ENCODE measurements around the gene ICAM3. TPM values are rescaled to one million over a fixed set of nuclear protein-coding genes. Genes with fewer than 3 reads are reported as not detected.
"Not testable (repeated sequence)": the region's sequence is repeated elsewhere in the genome, so short reads cannot be mapped to it uniquely, and the experiment has no call there.

ICAM3 gene, protein sequence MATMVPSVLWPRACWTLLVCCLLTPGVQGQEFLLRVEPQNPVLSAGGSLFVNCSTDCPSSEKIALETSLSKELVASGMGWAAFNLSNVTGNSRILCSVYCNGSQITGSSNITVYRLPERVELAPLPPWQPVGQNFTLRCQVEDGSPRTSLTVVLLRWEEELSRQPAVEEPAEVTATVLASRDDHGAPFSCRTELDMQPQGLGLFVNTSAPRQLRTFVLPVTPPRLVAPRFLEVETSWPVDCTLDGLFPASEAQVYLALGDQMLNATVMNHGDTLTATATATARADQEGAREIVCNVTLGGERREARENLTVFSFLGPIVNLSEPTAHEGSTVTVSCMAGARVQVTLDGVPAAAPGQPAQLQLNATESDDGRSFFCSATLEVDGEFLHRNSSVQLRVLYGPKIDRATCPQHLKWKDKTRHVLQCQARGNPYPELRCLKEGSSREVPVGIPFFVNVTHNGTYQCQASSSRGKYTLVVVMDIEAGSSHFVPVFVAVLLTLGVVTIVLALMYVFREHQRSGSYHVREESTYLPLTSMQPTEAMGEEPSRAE
- polyA plus RNA-seq (ENCODE audit: low read depth in 6 of 6) = 100 to 1,000 TPM; 156 to 235 (median 200) TPM

DNA sequence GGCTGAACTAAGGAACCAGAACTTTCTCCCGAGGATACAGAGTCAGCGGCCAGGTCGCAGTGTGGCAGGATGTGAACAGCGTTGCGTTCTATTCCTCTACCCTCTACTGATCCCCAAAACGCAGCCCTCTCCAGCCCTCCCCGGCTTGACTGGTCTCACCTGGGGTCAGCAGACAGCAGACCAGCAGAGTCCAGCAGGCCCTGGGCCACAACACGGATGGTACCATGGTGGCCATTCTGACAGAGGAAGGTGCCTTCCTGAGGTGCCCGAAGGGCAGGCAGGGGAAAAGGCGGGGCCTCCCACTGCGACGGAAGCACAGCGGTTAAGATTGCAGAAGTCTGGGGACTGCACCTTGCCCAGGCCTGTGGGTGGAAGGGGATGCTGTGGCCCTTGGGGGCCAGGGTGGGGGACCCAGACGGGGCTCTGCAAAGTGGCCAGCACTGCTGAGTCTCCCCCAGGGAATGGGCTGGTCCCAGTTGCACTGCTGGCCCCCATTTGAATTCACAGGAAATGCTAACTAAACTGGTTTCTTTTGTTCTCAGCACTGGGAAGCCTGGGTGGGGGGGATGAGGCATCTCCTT lies at the start of gene ICAM3:
TSS of gene ICAM3 (minus strand) at position 245 of the 581 bp plus-strand sequence. CDS start at position 235, 10 bp downstream.
- Mint-ChIP-seq H3K27ac (peak within 1 kb of the TSS; percentile 80 to 96 (median 93)), H3K36me3 (no peaks in the 10 kb centered on the region), H3K27me3 (no peaks in the 10 kb centered on the region), H3K9me3 (no peaks in the 10 kb centered on the region), H3K4me3 (peak within 1 kb of the TSS; percentile 93 to 99 (median 97)), H3K4me1 (peaks cover 21 to 34% (median 32%) of the 10 kb centered on the region in 3 donors)
- ATAC-seq (ENCODE audit: low read depth in 2 of 2) = peak; percentile 99
- DNase-seq = peak; percentile 71

GRCh38 chr19:10388957-10389356 lies 49.5 kb upstream of the ICAM3 start:
- H3K27me3 Mint-ChIP-seq = no peaks in the 10 kb centered on the region
- peaks cover 4 to 9% (median 7%) of the 10 kb centered on the region in 3 donors for H3K4me1 Mint-ChIP-seq
- H3K4me3 Mint-ChIP-seq = peak overlapping the region in 1 of 8 donors; percentile 32
- DNase-seq (peak; percentile 74), ATAC-seq (ENCODE audit: low read depth in 2 of 2) (peak; percentile 50 to 63)
- H3K36me3 Mint-ChIP-seq = peaks cover 5 to 17% of the 10 kb centered on the region in 2 donors
- H3K27ac Mint-ChIP-seq = peak overlapping the region in 5 of 6 donors; percentile 22 to 89 (median 58)
- no peaks in the 10 kb centered on the region for H3K9me3 Mint-ChIP-seq

- Mint-ChIP-seq H3K4me1 (peaks cover 12 to 19% (median 18%) of the 10 kb centered on the region in 3 donors), H3K9me3 (no peaks in the 10 kb centered on the region), H3K27ac (no peak overlapping the region), H3K36me3 (no peaks in the 10 kb centered on the region), H3K27me3 (no peaks in the 10 kb centered on the region), H3K4me3 (peak overlapping the region in 2 of 8 donors; percentile 34 to 55)
- ATAC-seq (ENCODE audit: low read depth in 2 of 2) = no peak
- DNase-seq = no peak
Measured at GRCh38 chr19:10384580-10384979, 45.2 kb upstream of the ICAM3 start.

DNA sequence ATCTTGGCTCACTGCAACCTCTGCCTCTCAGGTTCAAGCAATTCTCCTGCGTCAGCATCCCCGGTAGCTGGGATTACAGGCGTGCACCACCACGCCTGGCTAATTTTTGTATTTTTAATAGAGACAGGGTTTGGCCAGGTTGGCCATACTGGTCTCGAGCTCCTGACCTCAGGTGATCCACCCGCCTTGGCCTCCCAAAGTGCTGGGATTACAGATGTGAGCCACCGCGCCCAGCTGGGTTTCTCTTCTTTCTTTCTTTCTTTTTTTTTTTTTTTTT lies 43.7 kb upstream of the ICAM3 start:
- ATAC-seq (ENCODE audit: low read depth in 2 of 2); H3K27me3 Mint-ChIP-seq; H3K36me3 Mint-ChIP-seq; DNase-seq; H3K9me3 Mint-ChIP-seq; H3K4me3 Mint-ChIP-seq: not testable (repeated sequence)
- Mint-ChIP-seq H3K27ac (peak overlapping the region in 1 of 6 donors; percentile 59), H3K4me1 (peaks cover 20 to 23% (median 21%) of the 10 kb centered on the region in 3 donors)

DNA sequence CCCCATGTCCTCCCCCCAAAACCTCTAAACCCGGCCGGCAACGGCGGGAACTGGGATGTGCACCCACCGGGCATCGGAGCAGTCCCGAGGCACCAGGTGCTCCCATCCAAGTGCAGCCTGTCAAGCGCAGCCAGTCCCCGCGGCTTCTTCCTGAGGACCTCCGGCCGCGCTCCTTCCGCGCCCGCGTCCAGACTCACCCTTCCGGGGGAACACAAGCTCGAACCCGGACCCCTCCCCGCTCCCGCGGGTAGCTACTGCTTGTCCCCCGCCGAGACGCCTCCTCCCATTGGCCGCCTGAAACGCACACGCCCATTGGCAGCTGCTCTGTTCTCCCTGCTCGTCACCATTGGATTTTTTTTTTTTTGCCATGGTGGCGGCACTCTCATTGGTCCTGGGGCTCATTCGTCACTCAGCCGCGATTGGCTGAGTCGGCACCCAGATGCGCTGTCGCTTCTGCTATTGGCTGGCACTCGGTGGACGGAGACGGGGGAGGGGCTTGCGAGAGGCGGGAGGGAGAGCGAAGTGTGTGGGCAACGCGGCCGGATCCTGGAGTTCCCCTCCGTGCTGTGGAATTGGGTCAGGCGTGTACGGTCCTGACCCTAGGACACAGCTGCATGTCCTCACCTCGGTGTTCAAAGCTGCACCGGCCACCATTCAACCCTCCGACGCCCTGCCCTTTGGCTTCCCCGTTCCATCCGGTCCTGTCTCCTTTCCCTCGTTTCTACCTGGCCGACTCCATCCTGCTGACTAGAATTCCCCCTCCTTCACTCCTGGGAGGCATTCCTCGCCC lies 41.1 kb upstream of the ICAM3 start, which contains the start of gene TYK2:
TSS of gene TYK2 (minus strand) at position 260 of the 790 bp plus-strand sequence. CDS start 2,166 bp downstream, outside the sequence.
- peaks cover 0 to 8% of the 10 kb centered on the region in 2 donors for H3K36me3 Mint-ChIP-seq
- DNase-seq (peak; percentile 96), ATAC-seq (ENCODE audit: low read depth in 2 of 2) (peak; percentile 97)
- H3K4me3 Mint-ChIP-seq = peak within 1 kb of the TSS; percentile 86 to 99 (median 96)
- no peaks in the 10 kb centered on the region for H3K27me3 Mint-ChIP-seq
- H3K9me3 Mint-ChIP-seq = no peaks in the 10 kb centered on the region
- H3K4me1 Mint-ChIP-seq = peaks cover 23 to 27% (median 23%) of the 10 kb centered on the region in 3 donors
- peak within 1 kb of the TSS; percentile 78 to 99 (median 96) for H3K27ac Mint-ChIP-seq

DNA sequence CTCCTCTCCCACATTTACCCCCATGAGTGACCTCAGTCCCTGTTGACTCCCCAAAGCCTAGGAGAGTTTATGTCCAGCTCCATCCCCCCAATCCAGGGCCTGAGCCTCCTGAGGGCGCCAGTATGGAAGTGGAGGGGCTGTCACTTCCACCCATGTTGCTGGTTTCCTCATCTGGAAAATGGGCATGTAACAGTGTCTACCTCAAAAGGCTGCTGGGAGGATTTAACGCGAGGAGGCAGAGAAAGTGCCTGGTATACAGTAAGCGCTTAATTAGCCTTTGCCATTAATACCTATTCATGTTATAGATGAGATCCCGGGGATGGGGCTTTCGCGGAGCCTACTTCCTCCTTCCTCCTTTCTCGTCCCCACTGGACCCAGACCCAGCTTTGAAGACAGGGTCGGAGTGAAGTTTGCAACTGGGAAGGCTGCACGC lies 40.5 kb upstream of the ICAM3 start:
- peaks cover 0 to 8% of the 10 kb centered on the region in 2 donors for H3K36me3 Mint-ChIP-seq
- peaks cover 23 to 30% (median 23%) of the 10 kb centered on the region in 3 donors for H3K4me1 Mint-ChIP-seq
- no peaks in the 10 kb centered on the region for H3K9me3 Mint-ChIP-seq
- ATAC-seq (ENCODE audit: low read depth in 2 of 2) (peak; percentile 2 to 5), DNase-seq (no peak)
- peak overlapping the region; percentile 86 to 99 (median 96) for H3K4me3 Mint-ChIP-seq
- H3K27ac Mint-ChIP-seq = peak overlapping the region; percentile 78 to 99 (median 96)
- H3K27me3 Mint-ChIP-seq = no peaks in the 10 kb centered on the region

- peaks cover 29 to 42% (median 30%) of the 10 kb centered on the region in 3 donors for H3K4me1 Mint-ChIP-seq
- peaks cover 0 to 15% of the 10 kb centered on the region in 2 donors for H3K36me3 Mint-ChIP-seq
- no peaks in the 10 kb centered on the region for H3K9me3 Mint-ChIP-seq
- DNase-seq = no peak
- no peak for ATAC-seq (ENCODE audit: low read depth in 2 of 2)
- H3K27ac Mint-ChIP-seq = no peak overlapping the region
- H3K4me3 Mint-ChIP-seq = peak overlapping the region in 1 of 8 donors; percentile 59
- H3K27me3 Mint-ChIP-seq = no peaks in the 10 kb centered on the region
Measured at GRCh38 chr19:10378124-10378523, 38.7 kb upstream of the ICAM3 start.

DNA sequence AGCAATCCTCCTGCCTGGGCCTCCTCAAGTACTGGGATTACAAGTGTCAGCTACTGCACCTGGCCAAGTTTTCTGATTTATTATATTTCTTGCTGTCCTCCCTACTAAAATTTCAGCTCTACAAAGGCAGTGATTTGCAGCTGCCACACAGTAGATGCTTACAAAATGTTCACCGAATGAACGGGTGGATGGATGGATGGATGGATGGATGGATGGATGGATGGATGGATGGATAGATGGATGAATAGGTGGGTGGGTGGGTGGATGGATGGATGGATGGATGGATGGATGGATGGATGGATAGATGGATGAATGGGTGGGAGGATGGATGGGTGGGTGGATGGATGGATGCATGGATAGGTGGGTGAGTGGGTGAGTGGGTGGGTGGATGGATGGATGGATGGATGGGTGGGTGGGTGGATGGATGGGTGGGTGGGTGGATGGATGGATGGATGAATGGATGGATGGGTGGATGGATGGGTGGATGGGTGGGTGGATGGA lies 37.8 kb upstream of the ICAM3 start:
- peaks cover 29 to 42% (median 30%) of the 10 kb centered on the region in 3 donors for H3K4me1 Mint-ChIP-seq
- peak overlapping the region in 2 of 8 donors; percentile 3 to 49 for H3K4me3 Mint-ChIP-seq
- DNase-seq; H3K27ac Mint-ChIP-seq; H3K9me3 Mint-ChIP-seq; ATAC-seq (ENCODE audit: low read depth in 2 of 2); H3K27me3 Mint-ChIP-seq: not testable (repeated sequence)
- H3K36me3 Mint-ChIP-seq = peaks cover 0 to 15% of the 10 kb centered on the region in 2 donors

GRCh38 chr19:10374931-10375330 lies 35.5 kb upstream of the ICAM3 start:
- peak overlapping the region in 1 of 6 donors; percentile 57 for H3K27ac Mint-ChIP-seq
- no peak overlapping the region for H3K4me3 Mint-ChIP-seq
- no peak for DNase-seq
- H3K9me3 Mint-ChIP-seq = no peaks in the 10 kb centered on the region
- no peak for ATAC-seq (ENCODE audit: low read depth in 2 of 2)
- H3K27me3 Mint-ChIP-seq = no peaks in the 10 kb centered on the region
- H3K4me1 Mint-ChIP-seq = peaks cover 18 to 31% (median 22%) of the 10 kb centered on the region in 3 donors
- H3K36me3 Mint-ChIP-seq = peaks cover 0 to 15% of the 10 kb centered on the region in 2 donors

DNA sequence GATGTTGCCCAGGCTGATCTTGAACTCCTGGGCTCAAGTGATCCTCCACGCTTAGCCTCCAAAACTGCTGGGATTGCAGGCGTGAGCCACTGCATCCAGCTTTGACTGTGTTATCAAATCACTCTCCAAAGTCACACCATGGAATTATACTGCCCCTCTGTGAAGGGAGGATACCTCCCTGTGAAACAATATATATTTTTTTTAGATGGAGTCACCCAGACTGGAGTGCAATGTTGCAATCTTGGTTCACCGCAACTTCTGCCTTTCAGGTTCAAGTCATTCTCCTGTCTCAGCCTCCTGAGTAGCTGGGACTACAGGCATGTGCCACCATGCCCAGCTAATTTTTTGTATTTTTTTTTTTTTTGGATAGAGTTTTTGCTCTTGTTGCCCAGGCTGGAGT lies 33.3 kb upstream of the ICAM3 start:
- Mint-ChIP-seq H3K27ac (no peak overlapping the region), H3K4me1 (peaks cover 15 to 19% (median 16%) of the 10 kb centered on the region in 3 donors), H3K27me3 (no peaks in the 10 kb centered on the region), H3K36me3 (peaks cover 0 to 15% of the 10 kb centered on the region in 2 donors), H3K4me3 (no peak overlapping the region), H3K9me3 (no peaks in the 10 kb centered on the region)
- no peak for ATAC-seq (ENCODE audit: low read depth in 2 of 2)
- no peak for DNase-seq

- no peak overlapping the region for H3K4me3 Mint-ChIP-seq
- H3K27me3 Mint-ChIP-seq = no peaks in the 10 kb centered on the region
- H3K27ac Mint-ChIP-seq = peak overlapping the region in 1 of 6 donors; percentile 33
- no peaks in the 10 kb centered on the region for H3K9me3 Mint-ChIP-seq
- ATAC-seq (ENCODE audit: low read depth in 2 of 2) (no peak), DNase-seq (no peak)
- peaks cover 6 to 8% (median 6%) of the 10 kb centered on the region in 3 donors for H3K4me1 Mint-ChIP-seq
- peaks cover 3 to 9% of the 10 kb centered on the region in 2 donors for H3K36me3 Mint-ChIP-seq
Measured at GRCh38 chr19:10368101-10368803, 28.8 kb upstream of the ICAM3 start.

GRCh38 chr19:10366950-10367512 lies 27.6 kb upstream of the ICAM3 start:
- not testable (repeated sequence) for DNase-seq; H3K36me3 Mint-ChIP-seq; H3K27me3 Mint-ChIP-seq; H3K9me3 Mint-ChIP-seq; ATAC-seq (ENCODE audit: low read depth in 2 of 2); H3K4me1 Mint-ChIP-seq; H3K4me3 Mint-ChIP-seq
- peak overlapping the region in 1 of 6 donors; percentile 56 for H3K27ac Mint-ChIP-seq
